HL-60 (cell line): ENCODE data around the gene OR1E2.

ENCODE experiments used
- DNase-seq, 2 experiments: peaks; one replicate each; pipeline ENCODE4 v3.0.0-alpha.2; 2010 to 2020; ENCODE audit warnings: low read depth in 1 of 2, low spot score in 1 of 2
- H3K27ac ChIP-seq: fragments of 250-450 bp; sonication (Bioruptor Pico); replicated peaks from 2 replicates; pipeline ENCODE4 v1.5.1; 2020; ENCODE audit warnings: mild to moderate bottlenecking, moderate library complexity
- H3K27me3 ChIP-seq: fragments of 250-450 bp; sonication (Bioruptor Pico); 2 replicates; pipeline ENCODE4 v1.5.1; 2021; ENCODE audit warnings: mild to moderate bottlenecking, moderate library complexity; ENCODE audit not compliant: insufficient read depth, poor library complexity, severe bottlenecking
- H3K4me3 ChIP-seq: replicated peaks from 2 replicates; pipeline ENCODE4 v1.5.1; 2011; ENCODE audit warnings: mild to moderate bottlenecking, control low read depth, low read length; ENCODE audit not compliant: insufficient read depth
- CTCF ChIP-seq: IDR thresholded peaks from one replicate; pipeline ENCODE4 v1.5.1; 2011; ENCODE audit warnings: low read length, control low read depth, inconsistent platforms; ENCODE audit not compliant: insufficient read depth
- GABPA ChIP-seq: IDR thresholded peaks from 2 replicates; pipeline ENCODE4 v1.6.1; 2012; ENCODE audit warnings: low read depth
- POLR2AphosphoS5 ChIP-seq: IDR thresholded peaks from 2 replicates; pipeline ENCODE4 v1.6.1; 2012; ENCODE audit warnings: low read depth
- REST ChIP-seq: IDR thresholded peaks from 2 replicates; pipeline ENCODE4 v1.6.1; 2012; ENCODE audit warnings: low read depth; ENCODE audit not compliant: insufficient replicate concordance
- SPI1 ChIP-seq: IDR thresholded peaks from 2 replicates; pipeline ENCODE4 v1.6.1; 2012; ENCODE audit warnings: low read depth, mild to moderate bottlenecking, borderline replicate concordance
- long read RNA-seq: library from polyadenylated mRNA; unstranded; transcript quantifications from one replicate; pipeline ENCODE4 v2.0.0, GENCODE V29; 2020

Gene OR1E2
- long read RNA-seq = 0 reads

- no peak for DNase-seq
- Histone ChIP-seq H3K27me3 (no peaks in the 10 kb centered on the region), H3K4me3 (no peak within 1 kb of the TSS), H3K27ac (no peak within 1 kb of the TSS)
- no peak for TF ChIP-seq POLR2AphosphoS5
- TF ChIP-seq GABPA = no peak
- no peak for TF ChIP-seq SPI1
- TF ChIP-seq CTCF = no peak
- TF ChIP-seq REST = no peak
Measured at GRCh38 chr17:3433741-3434140, at the start of gene OR1E2. Gene OR1E2, minus strand, starts transcription at chr17:3433841. Its CDS starts 0 bp downstream, at chr17:3433841.

- Histone ChIP-seq H3K27ac (no peak overlapping the region), H3K27me3 (no peaks in the 10 kb centered on the region), H3K4me3 (no peak overlapping the region)
- DNase-seq = no peak
- TF ChIP-seq GABPA (no peak), POLR2AphosphoS5 (no peak), REST (no peak), SPI1 (no peak), CTCF (no peak)
Measured at GRCh38 chr17:3482852-3483251, 49.2 kb upstream of the OR1E2 start.

- TF ChIP-seq REST (no peak), CTCF (no peak), GABPA (no peak), SPI1 (no peak), POLR2AphosphoS5 (no peak)
- no peak overlapping the region for H3K4me3 ChIP-seq
- DNase-seq = no peak
- H3K27me3 ChIP-seq = no peaks in the 10 kb centered on the region
- no peak overlapping the region for H3K27ac ChIP-seq
Measured at GRCh38 chr17:3479988-3480387, 46.3 kb upstream of the OR1E2 start.
